Common myeloid progenitor, CD34-positive (primary cell): ENCODE results near the gene PAX3.

Experiments
- CTCF ChIA-PET: fragments of 350-600 bp; sonication (Branson Sonifier 250); formaldehyde crosslinking; loops from one replicate; lab custom pipeline; 2021; ENCODE audit warnings: antibody characterized with exemption; lab: Charles Lee
- POLR2A ChIA-PET: fragments of 350-600 bp; sonication (Branson Sonifier 250); formaldehyde crosslinking; loops from one replicate; lab custom pipeline; 2021; ENCODE audit warnings: antibody characterized with exemption; lab: Charles Lee
- DNase-seq, 3 donors: peaks; one replicate each; pipeline versions ENCODE4 v3.0.0 to v3.0.0-alpha.2; 2013
- H3K27ac ChIP-seq, 2 experiments: 1 replicate in 1 of 2; 2 replicates in 1 of 2; pipeline ENCODE4 v1.7.0; 2013; ENCODE audit warnings: inconsistent platforms in 2 of 2, low read length in 2 of 2, mild to moderate bottlenecking in 2 of 2, low read depth in 1 of 2, moderate library complexity in 1 of 2; ENCODE audit not compliant: severe bottlenecking in 2 of 2, insufficient read depth in 1 of 2, poor library complexity in 1 of 2
- H3K27me3 ChIP-seq, 5 experiments: replicated peaks in 2 of 5; 1 replicate in 3 of 5; 2 replicates in 2 of 5; pipeline versions ENCODE4 v1.6.1 to v1.7.0; 2013; ENCODE audit warnings: low read length in 4 of 5, mild to moderate bottlenecking in 2 of 5, moderate library complexity in 2 of 5, inconsistent platforms in 1 of 5; ENCODE audit not compliant: insufficient read depth in 5 of 5, control insufficient read depth in 4 of 5
- H3K36me3 ChIP-seq, 4 experiments: 1 replicate in 2 of 4; 2 replicates in 2 of 4; pipeline versions ENCODE4 v1.6.1 to v1.7.0; 2013; ENCODE audit warnings: low read length in 3 of 4, control low read depth in 1 of 4, mild to moderate bottlenecking in 1 of 4; ENCODE audit not compliant: control insufficient read depth in 4 of 4, insufficient read depth in 4 of 4
- H3K4me1 ChIP-seq, 4 experiments: 1 replicate in 3 of 4; 2 replicates in 1 of 4; pipeline versions ENCODE4 v1.6.1 to v1.7.1; 2013; ENCODE audit warnings: low read length in 3 of 4, mild to moderate bottlenecking in 3 of 4, control low read depth in 1 of 4, inconsistent platforms in 1 of 4, moderate library complexity in 1 of 4; ENCODE audit not compliant: control insufficient read depth in 4 of 4, insufficient read depth in 4 of 4; ENCODE audit errors: control extremely low read depth in 1 of 4
- H3K4me3 ChIP-seq, 7 experiments: 1 replicate in 4 of 7; 2 replicates in 3 of 7; pipeline versions ENCODE4 v1.5.1 to v1.7.0; 2013; ENCODE audit warnings: mild to moderate bottlenecking in 7 of 7, low read length in 6 of 7, moderate library complexity in 6 of 7, inconsistent platforms in 2 of 7, low read depth in 2 of 7, control low read depth in 1 of 7; ENCODE audit not compliant: insufficient read depth in 4 of 7, control insufficient read depth in 1 of 7; ENCODE audit errors: extremely low read depth in 1 of 7
- H3K9me3 ChIP-seq, 5 experiments: 1 replicate in 4 of 5; 2 replicates in 1 of 5; pipeline versions ENCODE4 v1.6.1 to v1.7.1; 2013; ENCODE audit warnings: low read length in 4 of 5, mild to moderate bottlenecking in 2 of 5, inconsistent platforms in 1 of 5, low read depth in 1 of 5, moderate library complexity in 1 of 5; ENCODE audit not compliant: control insufficient read depth in 4 of 5, insufficient read depth in 2 of 5; ENCODE audit errors: control extremely low read depth in 1 of 5
- WGBS: methylation state at CpG from one replicate; pipeline ENCODE4 v1.1.5; 2013; ENCODE audit not compliant: insufficient coverage; 5-methylcytosine and 5-hydroxymethylcytosine counted together

Gene PAX3

DNA sequence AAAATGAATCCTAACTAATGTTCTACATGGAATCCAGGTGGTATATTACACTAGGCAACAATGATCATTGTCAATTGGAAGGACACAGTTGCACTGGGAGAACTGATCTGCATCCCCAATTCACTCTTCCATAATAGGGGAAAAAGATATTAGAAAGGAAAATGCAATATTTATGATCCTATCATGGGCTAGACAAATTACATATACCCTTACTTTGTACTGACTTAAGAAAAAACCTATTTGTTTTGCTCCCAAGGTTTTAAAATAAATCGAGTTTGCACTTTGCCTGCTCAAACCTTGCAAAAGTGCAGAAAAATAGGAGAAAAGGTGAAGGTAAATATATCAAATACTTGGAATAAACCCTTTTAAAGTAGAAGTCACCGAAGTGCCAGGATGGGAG lies 11.0 kb upstream of the PAX3 start:
- POLR2A ChIA-PET, result no interaction called here
- no peak overlapping the region for H3K4me3 ChIP-seq
- CTCF ChIA-PET, result interaction anchor here (1.0 kb wide), 1 partner anchor 252 kb away, joined by 3 read pairs; no protein-coding TSS in a partner anchor

DNA sequence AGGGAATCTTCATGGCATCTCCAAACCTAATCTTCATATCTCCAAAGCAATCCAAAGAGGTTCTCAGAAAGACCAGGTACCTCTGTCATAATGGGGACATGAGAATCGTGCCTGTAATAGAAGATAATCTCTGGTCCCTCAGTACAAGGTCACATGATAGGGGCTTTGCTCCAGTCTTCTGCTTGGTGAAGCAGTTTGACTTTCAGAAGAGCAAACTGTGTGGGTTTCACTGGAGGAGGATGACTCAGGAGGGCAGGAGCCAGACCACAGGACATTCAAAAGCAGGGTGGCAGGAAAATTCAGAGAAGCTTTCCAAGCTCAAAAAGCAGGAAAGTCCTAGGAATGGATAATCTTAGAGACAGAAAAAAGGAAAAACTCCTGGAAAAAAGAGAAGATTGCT lies 10.6 kb upstream of the PAX3 start:
- ChIA-PET CTCF (interaction anchor here (1.0 kb wide), 1 partner anchor 253 kb away, joined by 3 read pairs; no protein-coding TSS in a partner anchor), POLR2A (no interaction called here)
- Histone ChIP-seq H3K36me3 (no peaks in the 10 kb centered on the region), H3K27me3 (peaks cover 40 to 100% (median 81%) of the 10 kb centered on the region in 5 experiments), H3K4me3 (no peak overlapping the region), H3K4me1 (peaks cover 0 to 25% (median 23%) of the 10 kb centered on the region in 4 experiments), H3K9me3 (no peaks in the 10 kb centered on the region), H3K27ac (no peak overlapping the region)
- DNase-seq, result peak in 1 of 3 donors; percentile 31
- WGBS, result no CpG with 5 or more reads among the region's 1 CpG

More for the DNA sequence above, 11.0 kb upstream of the PAX3 start:
- WGBS, result 20% methylated on average over 1 of the region's 2 CpGs
- H3K36me3 ChIP-seq, result no peaks in the 10 kb centered on the region
- H3K27ac ChIP-seq, result no peak overlapping the region
- no peaks in the 10 kb centered on the region for H3K9me3 ChIP-seq
- peaks cover 0 to 23% (median 20%) of the 10 kb centered on the region in 4 experiments for H3K4me1 ChIP-seq
- H3K27me3 ChIP-seq, result peaks cover 43 to 100% (median 81%) of the 10 kb centered on the region in 5 experiments
- DNase-seq, result no peak

DNA sequence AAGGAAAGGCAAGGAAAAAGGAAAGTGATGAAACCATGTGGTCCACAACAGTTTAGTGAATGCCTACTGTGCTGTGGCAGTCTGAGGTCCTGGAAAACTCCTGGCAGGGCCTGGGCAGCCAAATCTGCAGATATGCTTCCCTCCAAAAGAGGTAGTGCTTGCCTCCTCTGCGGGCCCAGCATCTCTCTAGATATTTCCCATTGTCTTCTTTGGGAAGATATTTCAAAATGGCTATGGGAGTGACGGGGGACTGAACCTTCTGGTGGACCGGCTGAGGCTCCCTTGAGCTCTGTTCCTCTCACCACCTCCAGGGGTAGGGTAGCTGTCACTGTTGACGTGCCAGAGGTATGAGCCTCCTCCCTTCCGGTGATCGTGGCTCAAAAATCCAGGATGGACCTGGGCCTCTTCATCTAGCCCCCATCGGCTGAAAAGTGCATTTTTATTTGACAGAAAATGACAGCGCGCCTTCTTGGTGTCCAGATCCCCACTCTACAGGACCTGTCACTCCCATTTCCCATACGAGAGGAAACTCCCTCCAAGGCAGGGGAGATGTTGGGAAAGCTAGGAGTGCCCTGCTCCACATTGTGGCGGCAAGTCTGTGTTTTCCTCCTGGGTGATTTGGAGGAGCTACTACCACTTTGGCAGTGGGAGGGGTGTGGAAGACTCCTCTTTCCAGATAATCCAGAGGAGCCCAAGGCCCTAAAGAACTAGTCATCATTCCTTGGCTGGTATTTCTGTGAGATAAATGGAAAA lies 9.4 kb upstream of the PAX3 start:
- no peak overlapping the region for H3K4me3 ChIP-seq
- POLR2A ChIA-PET, result no interaction called here
- peaks cover 0 to 32% (median 26%) of the 10 kb centered on the region in 4 experiments for H3K4me1 ChIP-seq
- H3K36me3 ChIP-seq, result no peaks in the 10 kb centered on the region
- H3K27me3 ChIP-seq, result peaks cover 28 to 100% (median 87%) of the 10 kb centered on the region in 5 experiments
- WGBS, result 15% methylated on average over 10 of the region's 11 CpGs
- no peak for DNase-seq
- CTCF ChIA-PET, result interaction anchor here (1.1 to 2.2 kb wide), 5 partner anchors 10 to 18 kb away, joined by 3 to 9 read pairs (median 3); partner anchors contain the start of gene PAX3
- no peak overlapping the region for H3K27ac ChIP-seq
- H3K9me3 ChIP-seq, result peaks cover 0 to 2% (median 0%) of the 10 kb centered on the region in 5 experiments

DNA sequence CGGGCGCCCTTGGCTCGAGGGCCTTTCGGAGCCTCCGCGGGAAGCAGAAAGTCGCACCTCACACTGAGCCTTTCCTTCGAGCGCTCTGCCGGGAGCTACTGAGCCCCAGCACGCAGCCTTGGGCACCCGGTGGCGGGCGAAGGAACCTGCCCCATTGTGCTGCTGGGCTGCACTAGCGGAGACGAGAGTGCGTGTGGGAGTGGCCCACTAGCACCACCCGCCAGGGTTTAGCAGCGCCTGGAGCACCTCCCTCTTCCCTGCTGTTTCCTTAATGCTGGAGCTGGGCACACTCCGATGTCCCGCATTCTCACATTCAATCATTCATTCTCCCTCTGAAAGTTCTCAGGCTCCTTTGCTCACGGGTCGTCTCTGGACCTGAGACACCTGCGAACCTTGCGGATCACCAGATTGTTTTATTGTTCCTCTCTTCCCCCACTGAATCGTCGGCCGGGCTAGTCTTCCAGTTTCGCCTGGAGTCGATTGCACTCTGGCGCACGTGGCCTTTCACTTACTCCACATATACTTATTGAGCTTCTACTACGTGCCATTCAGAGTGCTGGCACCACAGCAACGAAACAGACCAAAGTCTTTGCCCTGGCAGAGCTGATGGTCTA lies 8.5 kb upstream of the PAX3 start:
- H3K27ac ChIP-seq, result no peak overlapping the region
- peaks cover 0 to 2% (median 0%) of the 10 kb centered on the region in 5 experiments for H3K9me3 ChIP-seq
- CTCF ChIA-PET, result interaction anchor here (1.1 to 2.2 kb wide), 5 partner anchors 9 to 19 kb away, joined by 3 to 9 read pairs (median 3); partner anchors contain the start of gene PAX3
- peaks cover 26 to 100% (median 87%) of the 10 kb centered on the region in 5 experiments for H3K27me3 ChIP-seq
- WGBS, result 5% methylated on average over 28 of the region's 34 CpGs
- H3K4me3 ChIP-seq, result no peak overlapping the region
- peaks cover 0 to 32% (median 24%) of the 10 kb centered on the region in 4 experiments for H3K4me1 ChIP-seq
- H3K36me3 ChIP-seq, result no peaks in the 10 kb centered on the region
- peak in 1 of 3 donors; percentile 37 for DNase-seq
- POLR2A ChIA-PET, result no interaction called here

DNA sequence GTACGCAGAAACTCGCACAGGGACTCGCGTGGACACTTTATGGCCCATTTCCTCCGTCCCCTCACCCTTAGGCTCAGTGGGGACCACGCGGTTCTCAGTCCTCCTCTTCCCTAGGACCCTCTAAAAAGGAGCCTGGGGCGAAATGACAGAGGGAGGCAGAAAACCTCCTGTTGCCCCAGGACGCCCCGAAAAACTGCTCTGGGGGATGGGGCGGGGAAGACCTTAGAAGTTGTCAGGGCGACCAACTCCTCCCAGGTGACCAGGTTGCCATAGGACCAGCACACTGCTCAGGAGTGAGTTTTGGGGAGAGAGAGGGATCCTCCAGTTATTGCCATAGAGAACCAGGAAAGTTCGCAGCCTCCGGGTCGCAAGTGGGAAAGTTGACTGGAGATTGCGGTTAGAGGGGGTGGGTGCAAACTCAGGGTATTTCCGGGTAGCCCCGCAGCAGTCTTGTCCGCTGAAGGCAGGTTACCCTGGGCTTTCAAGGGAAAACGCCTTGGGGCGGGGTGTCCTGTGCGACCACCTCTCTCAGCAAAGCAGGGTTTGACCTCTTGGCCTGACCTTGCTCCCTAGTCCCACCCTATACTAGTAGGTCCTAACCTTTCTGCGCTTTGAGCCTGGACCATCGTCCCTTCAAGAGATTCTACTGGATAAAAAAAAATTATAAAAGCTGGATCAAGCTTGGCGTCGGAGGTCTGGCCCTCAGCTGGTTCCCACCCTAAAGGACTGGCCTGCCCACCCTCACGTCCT lies 7.8 kb upstream of the PAX3 start:
- Histone ChIP-seq H3K27ac (no peak overlapping the region), H3K9me3 (peaks cover 0 to 2% (median 0%) of the 10 kb centered on the region in 5 experiments), H3K4me3 (peak overlapping the region in 6 of 7 experiments; percentile 43 to 72 (median 52)), H3K27me3 (peaks cover 26 to 100% (median 89%) of the 10 kb centered on the region in 5 experiments), H3K36me3 (no peaks in the 10 kb centered on the region), H3K4me1 (peaks cover 0 to 32% (median 24%) of the 10 kb centered on the region in 4 experiments)
- WGBS, result 4% methylated on average over 20 of the region's 27 CpGs
- CTCF ChIA-PET, result interaction anchor here (1.3 to 2.2 kb wide), 4 partner anchors 11 to 20 kb away, joined by 3 to 9 read pairs (median 6); no protein-coding TSS in a partner anchor
- DNase-seq, result no peak
- POLR2A ChIA-PET, result no interaction called here

DNA sequence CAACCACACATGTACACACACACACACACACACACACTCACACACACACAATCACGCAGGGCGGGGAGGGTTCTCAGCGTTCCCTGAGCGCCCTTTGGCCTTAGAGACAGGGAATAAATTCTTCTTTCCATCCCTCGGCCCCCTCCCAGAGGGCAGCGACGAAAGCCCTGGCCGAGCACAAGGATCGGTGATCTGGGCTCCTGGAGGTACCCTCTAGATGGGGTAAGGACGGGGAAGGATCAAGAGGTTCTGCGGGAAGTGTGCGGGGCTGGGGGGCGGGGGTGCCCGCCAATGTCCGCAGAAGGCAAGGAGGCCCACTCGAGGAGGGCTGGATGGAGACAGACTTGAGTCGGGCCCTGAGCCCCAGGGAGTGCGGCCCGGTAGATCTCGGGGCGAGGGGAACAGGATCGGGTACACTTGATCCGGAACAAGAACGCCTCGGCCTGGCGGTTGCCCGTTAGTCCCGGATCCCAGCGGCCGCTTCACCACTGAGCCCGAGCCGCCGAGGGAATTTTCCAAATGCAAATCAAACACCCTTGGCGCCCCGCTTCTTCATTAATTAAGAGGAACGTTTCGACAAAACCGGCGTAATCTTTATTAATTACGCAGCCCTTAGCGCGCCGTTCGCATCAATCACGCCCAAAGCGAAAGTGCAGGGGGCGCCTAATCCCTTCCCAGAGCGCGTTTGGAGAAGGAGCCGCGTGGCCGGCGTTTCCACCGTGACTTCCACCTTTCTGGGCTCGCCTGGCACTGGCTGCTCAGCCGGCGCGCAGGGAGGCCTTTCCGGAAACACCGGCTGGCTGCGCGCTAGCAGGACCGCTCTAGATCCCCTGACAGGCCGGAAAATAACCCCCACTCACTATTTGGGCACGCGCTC lies 7.0 kb upstream of the PAX3 start:
- WGBS, result under 1% methylated on average over 55 of the region's 66 CpGs
- H3K9me3 ChIP-seq, result peaks cover 0 to 2% (median 0%) of the 10 kb centered on the region in 5 experiments
- H3K4me3 ChIP-seq, result peak overlapping the region in 6 of 7 experiments; percentile 43 to 72 (median 52)
- H3K27me3 ChIP-seq, result peaks cover 21 to 100% (median 86%) of the 10 kb centered on the region in 5 experiments
- no peak overlapping the region for H3K27ac ChIP-seq
- ChIA-PET POLR2A (no interaction called here), CTCF (no interaction called here)
- no peaks in the 10 kb centered on the region for H3K36me3 ChIP-seq
- peak in 2 of 3 donors; percentile 63 to 65 for DNase-seq
- H3K4me1 ChIP-seq, result peaks cover 0 to 32% (median 25%) of the 10 kb centered on the region in 4 experiments
